Measurements from ENCODE around the gene HHIPL2. TPM values are rescaled to one million over a fixed set of nuclear protein-coding genes. Genes with fewer than 3 reads are reported as not detected.
A peak's percentile ranks its signal among the peaks of the same experiment; 100 is the strongest.

The HHIPL2 gene
- total RNA-seq, 1 donor = 0.72 TPM

GRCh38 chr1:222543817-222544216, 4.1 kb downstream of the HHIPL2 start:
- Histone ChIP-seq H3K36me3 (ENCODE audit: insufficient read depth, low read length) (no peaks in the 10 kb centered on the region), H3K79me2 (ENCODE audit: insufficient read depth, low read length) (no peaks in the 10 kb centered on the region), H3K4me2 (ENCODE audit: insufficient read depth, low read length) (no peak overlapping the region), H3K27me3 (ENCODE audit: insufficient read depth, low read length) (no peaks in the 10 kb centered on the region), H4K20me1 (ENCODE audit: insufficient read depth, low read length) (no peaks in the 10 kb centered on the region), H3K4me1 (ENCODE audit: insufficient read depth, low read length) (peaks cover 31% of the 10 kb centered on the region), H3K4me3 (ENCODE audit: insufficient read depth, low read length) (no peak overlapping the region), H2AFZ (ENCODE audit: low read length) (no peak overlapping the region), H3K27ac (ENCODE audit: low read depth, low read length) (no peak overlapping the region), H3K9me3 (ENCODE audit: low read depth, low read length) (no peaks in the 10 kb centered on the region)
- no peak for DNase-seq (ENCODE audit: insufficient read length, low spot score, missing footprints)
- TF ChIP-seq CTCF (IDR thresholded peaks at IDR 0.05; ENCODE audit: extremely low read depth, low read depth, low read length) = no peak

GRCh38 chr1:222540598-222540995, 7.3 kb downstream of the HHIPL2 start:
- TF ChIP-seq CTCF (IDR thresholded peaks at IDR 0.05; ENCODE audit: extremely low read depth, low read depth, low read length) = no peak
- H2AFZ ChIP-seq (ENCODE audit: low read length) = no peak overlapping the region
- H3K27me3 ChIP-seq (ENCODE audit: insufficient read depth, low read length) = no peaks in the 10 kb centered on the region
- no peak overlapping the region for H3K4me2 ChIP-seq (ENCODE audit: insufficient read depth, low read length)
- H3K79me2 ChIP-seq (ENCODE audit: insufficient read depth, low read length) = no peaks in the 10 kb centered on the region
- H3K9me3 ChIP-seq (ENCODE audit: low read depth, low read length) = no peaks in the 10 kb centered on the region
- H4K20me1 ChIP-seq (ENCODE audit: insufficient read depth, low read length) = no peaks in the 10 kb centered on the region
- DNase-seq (ENCODE audit: insufficient read length, low spot score, missing footprints) = no peak
- H3K4me3 ChIP-seq (ENCODE audit: insufficient read depth, low read length) = no peak overlapping the region
- no peaks in the 10 kb centered on the region for H3K36me3 ChIP-seq (ENCODE audit: insufficient read depth, low read length)
- H3K4me1 ChIP-seq (ENCODE audit: insufficient read depth, low read length) = peaks cover 9% of the 10 kb centered on the region
- H3K27ac ChIP-seq (ENCODE audit: low read depth, low read length) = no peak overlapping the region

GRCh38 chr1:222539951-222540597, 7.8 kb downstream of the HHIPL2 start:
- no peak for TF ChIP-seq CTCF (IDR thresholded peaks at IDR 0.05; ENCODE audit: extremely low read depth, low read depth, low read length)
- Histone ChIP-seq H3K36me3 (ENCODE audit: insufficient read depth, low read length) (no peaks in the 10 kb centered on the region), H3K4me1 (ENCODE audit: insufficient read depth, low read length) (peaks cover 9% of the 10 kb centered on the region), H3K4me2 (ENCODE audit: insufficient read depth, low read length) (peak overlapping the region; percentile 18), H3K79me2 (ENCODE audit: insufficient read depth, low read length) (no peaks in the 10 kb centered on the region), H2AFZ (ENCODE audit: low read length) (peak overlapping the region; percentile 2), H4K20me1 (ENCODE audit: insufficient read depth, low read length) (no peaks in the 10 kb centered on the region), H3K4me3 (ENCODE audit: insufficient read depth, low read length) (no peak overlapping the region), H3K27ac (ENCODE audit: low read depth, low read length) (no peak overlapping the region), H3K27me3 (ENCODE audit: insufficient read depth, low read length) (no peaks in the 10 kb centered on the region), H3K9me3 (ENCODE audit: low read depth, low read length) (no peaks in the 10 kb centered on the region)
- DNase-seq (ENCODE audit: insufficient read length, low spot score, missing footprints) = peak; percentile 83

- Histone ChIP-seq H3K79me2 (ENCODE audit: insufficient read depth, low read length) (no peaks in the 10 kb centered on the region), H3K27me3 (ENCODE audit: insufficient read depth, low read length) (no peaks in the 10 kb centered on the region), H3K27ac (ENCODE audit: low read depth, low read length) (no peak overlapping the region), H3K36me3 (ENCODE audit: insufficient read depth, low read length) (no peaks in the 10 kb centered on the region), H2AFZ (ENCODE audit: low read length) (no peak overlapping the region), H3K4me2 (ENCODE audit: insufficient read depth, low read length) (no peak overlapping the region), H3K4me3 (ENCODE audit: insufficient read depth, low read length) (no peak overlapping the region), H3K4me1 (ENCODE audit: insufficient read depth, low read length) (peaks cover 5% of the 10 kb centered on the region), H3K9me3 (ENCODE audit: low read depth, low read length) (no peaks in the 10 kb centered on the region), H4K20me1 (ENCODE audit: insufficient read depth, low read length) (no peaks in the 10 kb centered on the region)
- no peak for TF ChIP-seq CTCF (IDR thresholded peaks at IDR 0.05; ENCODE audit: extremely low read depth, low read depth, low read length)
- no peak for DNase-seq (ENCODE audit: insufficient read length, low spot score, missing footprints)
Observed at GRCh38 chr1:222535455-222535854, 12.4 kb downstream of the HHIPL2 start.

All from osteoblast (primary cell).